Vagina (tissue), 2 donors: ENCODE data around the gene TPM4.
"Not testable (repeated sequence)": the region's sequence is repeated elsewhere in the genome, so short reads cannot be mapped to it uniquely, and the experiment has no call there.

Experiments
- CTCF ChIP-seq, 3 experiments: fragments of 450-650 bp in 2 of 3; fragments of 200-600 bp in 1 of 3; sonication (generic) in 1 of 3; IDR thresholded peaks; one replicate each; pipeline ENCODE4 v1.5.1; 2017 to 2019; ENCODE audit warnings: antibody characterized with exemption in 3 of 3, mild to moderate bottlenecking in 2 of 3, moderate library complexity in 2 of 3
- POLR2AphosphoS5 ChIP-seq, 2 donors: sonication (generic); formaldehyde crosslinking; IDR thresholded peaks; one replicate each; pipeline ENCODE4 v1.9.0; 2017; ENCODE audit warnings: antibody characterized with exemption in 2 of 2, mild to moderate bottlenecking in 2 of 2, low read depth in 1 of 2; ENCODE audit not compliant: insufficient read depth in 1 of 2

DNA sequence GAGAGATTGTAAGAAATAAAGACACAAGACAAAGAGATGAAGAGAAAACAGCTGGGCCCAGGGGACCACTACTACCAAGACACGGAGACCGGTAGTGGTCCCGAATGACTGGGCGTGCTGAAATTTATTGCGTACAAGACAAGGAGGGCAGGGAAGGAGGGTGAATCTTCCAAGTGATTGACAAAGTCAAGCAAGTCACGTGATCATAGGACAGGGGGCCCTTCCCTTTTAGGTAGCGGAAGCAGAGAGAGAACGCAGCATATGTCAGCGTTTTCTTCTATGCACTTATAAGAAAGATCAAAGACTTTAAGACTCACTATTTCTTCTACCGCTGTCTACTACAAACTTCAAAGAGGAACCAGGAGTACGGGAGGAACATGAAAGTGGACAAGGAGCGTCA is 46.1 kb upstream of the TPM4 start:
- not testable (repeated sequence) for TF ChIP-seq CTCF (IDR thresholded peaks at IDR 0.05); POLR2AphosphoS5 (IDR thresholded peaks at IDR 0.05; ENCODE audit: insufficient read depth in 1 of 2, low read depth in 1 of 2)
